CD4-positive, alpha-beta T cell treated with Interleukin-4 for 1 hour (primary cell): ENCODE measurements around the gene UGT3A2.
"Not testable (repeated sequence)": the region's sequence is repeated elsewhere in the genome, so short reads cannot be mapped to it uniquely, and the experiment has no call there.

Experiments
- DNase-seq, 2 donors: peaks; one replicate each; pipeline ENCODE4 v3.0.0-alpha.2; 2020 to 2022

The UGT3A2 gene

DNA sequence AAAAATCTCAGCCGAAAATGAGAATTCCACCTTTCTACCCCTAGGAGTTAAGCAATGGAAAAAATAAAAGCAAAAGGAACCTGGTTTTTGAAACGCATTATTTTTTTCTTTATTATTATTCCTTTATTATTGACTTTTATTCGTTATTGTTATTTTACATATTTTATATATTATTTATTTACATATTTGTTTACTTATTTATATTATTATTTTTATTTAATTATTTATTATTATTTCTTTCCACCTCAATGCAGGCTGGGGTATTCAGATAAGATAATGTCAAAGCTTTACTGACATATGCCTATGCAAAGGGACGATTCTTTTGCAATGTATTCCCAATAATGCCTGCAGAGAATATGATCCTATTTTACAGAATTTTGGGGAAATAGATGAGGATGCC is 16.7 kb downstream of the UGT3A2 start:
- no peak for DNase-seq

DNA sequence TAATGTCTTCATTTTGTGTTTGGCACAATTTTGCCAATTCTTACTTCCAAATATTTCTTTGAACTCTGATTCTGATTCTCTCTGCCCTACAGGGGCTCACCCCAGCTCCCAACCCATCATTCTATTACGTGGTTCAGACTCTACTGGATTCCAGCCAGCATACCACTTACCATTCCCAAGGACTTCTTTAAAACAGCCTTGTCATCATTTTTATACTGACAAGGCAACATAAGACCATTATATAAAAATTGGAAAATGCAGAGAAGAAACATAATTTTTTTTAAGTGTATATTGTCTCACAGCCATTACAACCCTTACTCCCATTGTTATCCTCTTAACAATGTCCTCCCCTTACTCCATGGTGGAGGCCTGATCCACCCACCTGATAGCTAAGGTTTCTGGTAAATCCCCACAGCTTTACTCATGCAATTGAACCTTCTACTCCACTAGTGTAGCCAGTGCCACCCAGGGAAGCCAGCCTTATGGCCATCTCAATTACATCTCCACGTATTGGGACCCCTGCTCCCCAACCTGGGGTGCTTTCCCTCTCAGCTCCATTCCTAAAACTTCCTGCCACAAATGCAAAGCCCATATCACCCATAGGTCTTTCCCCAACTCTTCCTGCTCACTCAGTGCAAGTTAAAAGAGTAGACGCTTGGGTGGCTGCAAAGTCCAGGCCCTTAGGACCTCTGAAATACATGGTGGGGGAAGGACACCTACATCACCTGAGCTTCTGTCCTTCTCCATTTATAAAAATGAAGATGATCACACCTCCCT is 19.1 kb downstream of the UGT3A2 start:
- DNase-seq, result no peak

DNA sequence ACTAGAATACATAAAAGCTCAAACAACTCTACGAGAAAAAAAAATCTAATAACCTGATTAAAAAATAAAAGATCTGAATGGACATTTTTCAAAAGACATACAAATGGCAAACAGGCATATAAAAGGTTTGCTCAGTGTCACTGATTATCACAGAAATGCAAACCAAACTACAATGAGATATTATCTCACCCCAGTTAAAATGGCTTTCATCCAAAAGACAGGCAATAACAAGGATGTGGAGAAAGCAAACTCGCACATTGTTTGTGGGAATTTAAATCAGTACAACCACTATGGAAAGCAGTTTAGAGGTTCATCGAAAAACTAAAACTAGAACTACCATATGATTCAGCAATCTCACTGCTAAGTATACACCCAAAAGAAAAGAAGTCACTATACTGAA is 20.8 kb downstream of the UGT3A2 start:
- DNase-seq, result no peak

DNA sequence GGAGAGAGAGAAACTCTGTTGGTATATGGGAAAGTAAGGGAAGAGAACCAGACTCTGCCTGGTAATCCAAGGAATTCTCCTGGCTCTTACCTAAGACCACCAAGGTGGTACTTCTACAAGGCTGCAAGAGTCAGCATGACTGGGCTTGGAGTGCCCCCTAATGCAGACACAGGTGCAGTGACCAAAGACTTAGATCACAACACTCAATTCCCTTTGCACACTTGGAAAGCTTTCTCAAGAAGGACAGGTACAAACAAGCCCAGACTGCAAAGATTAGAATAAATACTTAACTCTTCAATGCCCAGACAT is 25.2 kb downstream of the UGT3A2 start:
- no peak for DNase-seq

DNA sequence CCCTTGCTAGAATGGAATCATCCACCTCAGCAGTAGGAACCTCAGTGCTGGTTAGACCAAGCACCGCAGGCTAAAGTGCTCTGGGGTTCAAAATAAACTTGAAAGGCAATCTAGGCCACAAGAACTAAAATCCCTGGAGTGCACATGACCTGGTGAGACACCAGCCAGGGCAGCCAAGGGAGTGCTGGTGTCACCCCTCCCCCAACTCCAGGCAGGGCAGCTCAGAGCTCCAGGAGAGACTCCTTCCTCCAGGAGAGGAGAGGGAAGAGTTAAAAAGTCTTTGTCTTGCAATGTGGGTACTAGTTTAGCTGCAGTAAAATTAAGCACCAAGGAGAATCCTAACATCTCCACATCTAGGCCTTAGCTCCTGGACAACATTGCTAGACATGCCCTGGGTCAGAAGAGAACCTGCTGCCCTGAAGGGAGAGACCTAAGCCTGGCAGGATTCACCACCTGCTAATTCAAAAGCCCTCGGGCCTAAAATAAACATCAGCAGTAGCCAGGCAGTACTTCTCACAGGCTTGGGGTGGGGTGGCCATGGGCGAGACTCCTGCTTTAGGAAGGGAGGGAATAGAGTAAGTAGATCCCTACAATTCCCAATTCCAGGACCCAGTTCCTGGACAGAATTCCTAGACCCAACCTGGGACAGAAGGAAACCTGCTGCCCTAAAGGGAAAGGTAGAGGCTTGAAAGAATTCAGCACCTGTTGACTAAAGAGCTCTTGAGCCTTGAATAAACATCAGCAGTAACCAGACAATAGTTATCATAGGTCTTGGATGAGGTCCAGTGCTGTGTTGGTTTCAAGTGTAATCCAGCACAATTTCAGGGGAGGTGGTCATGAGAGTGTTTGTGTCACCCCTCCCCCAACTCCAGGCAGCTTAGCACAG is 25.8 kb downstream of the UGT3A2 start:
- no peak for DNase-seq

DNA sequence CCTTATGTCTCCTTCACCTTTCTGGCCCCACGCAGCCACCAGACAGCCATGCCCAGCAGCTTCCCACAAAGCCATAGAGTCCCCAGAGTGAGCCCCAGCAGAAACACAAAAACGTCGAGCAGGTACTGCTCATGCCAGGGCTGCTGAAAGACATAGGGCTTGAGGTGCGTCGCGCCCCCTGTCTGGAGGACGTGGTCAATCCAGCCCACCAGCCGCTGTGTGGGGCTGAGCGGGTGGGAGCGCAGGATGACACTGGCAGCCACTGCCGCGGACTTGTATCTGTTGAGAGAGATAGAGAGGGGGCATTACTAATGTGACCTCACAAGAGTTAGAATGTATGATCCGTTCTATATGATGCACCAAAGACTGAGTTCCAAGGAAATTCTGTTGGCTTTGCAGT is 31.0 kb downstream of the UGT3A2 start:
- no peak for DNase-seq

DNA sequence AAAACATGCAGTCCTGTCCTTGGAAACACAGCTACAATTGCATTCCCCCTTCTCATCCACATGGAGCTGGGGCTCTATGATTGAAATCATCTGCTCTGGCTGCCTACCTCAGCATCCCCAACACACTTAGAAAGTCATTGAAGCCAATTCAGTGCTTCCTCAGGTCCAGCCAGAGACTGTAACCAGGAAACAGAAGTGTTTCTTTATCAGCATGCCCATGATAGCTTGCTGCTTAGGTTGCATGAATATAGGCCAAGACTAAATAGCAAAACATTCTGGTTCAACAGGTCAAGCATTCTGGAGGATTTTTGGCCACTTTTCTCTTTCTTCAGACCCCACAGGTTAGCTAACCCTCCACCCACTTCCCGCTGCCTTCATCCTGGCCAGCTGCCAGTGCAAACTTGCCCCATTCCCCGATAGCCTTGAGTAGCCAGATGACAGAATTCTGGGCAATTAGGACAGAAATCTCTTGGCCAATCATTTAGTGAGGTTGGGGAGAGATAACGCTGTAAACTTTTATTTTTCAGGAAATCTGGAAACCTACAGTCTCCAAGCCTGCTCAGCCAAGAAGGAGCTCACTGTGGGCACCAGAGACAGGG is 32.0 kb downstream of the UGT3A2 start:
- DNase-seq, result not testable (repeated sequence)

DNA sequence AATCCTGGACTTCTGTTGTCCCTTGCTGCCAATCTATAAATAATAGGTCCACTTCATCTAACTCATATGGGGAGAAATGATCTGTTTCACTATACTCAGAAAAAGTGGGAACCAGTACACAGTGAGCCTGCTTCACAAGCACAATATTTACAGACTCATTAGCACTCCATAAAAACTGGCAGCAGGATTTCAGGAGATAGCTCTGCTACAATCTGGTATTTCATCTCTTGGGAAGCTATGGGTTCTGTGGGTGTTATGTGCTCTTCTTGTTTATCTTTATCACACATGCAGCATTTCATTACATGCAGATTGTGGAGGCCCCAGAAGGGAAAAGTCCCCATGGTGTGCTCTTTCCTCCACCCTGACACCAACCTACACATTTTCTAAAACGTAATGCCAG is 33.2 kb downstream of the UGT3A2 start:
- DNase-seq, result no peak

DNA sequence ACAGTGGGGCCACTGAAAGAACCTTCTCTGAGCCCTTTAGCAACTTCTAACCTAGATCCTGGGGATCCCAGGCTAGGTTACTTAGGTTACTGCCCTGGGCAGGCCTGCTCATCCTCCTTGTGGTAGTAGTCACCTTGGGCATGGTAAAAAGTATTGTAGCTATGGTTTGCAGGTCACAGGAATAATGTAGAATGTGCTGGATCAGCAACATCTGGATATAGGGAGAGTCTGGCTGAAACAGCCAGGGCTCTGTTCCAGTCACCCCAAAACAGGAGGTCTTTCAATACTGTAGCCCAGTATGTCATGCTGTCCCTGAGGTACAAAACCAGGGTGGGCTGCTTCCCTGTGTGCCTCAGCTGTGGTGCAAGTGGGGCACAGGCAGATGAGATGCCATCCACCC is 33.6 kb downstream of the UGT3A2 start:
- no peak for DNase-seq

DNA sequence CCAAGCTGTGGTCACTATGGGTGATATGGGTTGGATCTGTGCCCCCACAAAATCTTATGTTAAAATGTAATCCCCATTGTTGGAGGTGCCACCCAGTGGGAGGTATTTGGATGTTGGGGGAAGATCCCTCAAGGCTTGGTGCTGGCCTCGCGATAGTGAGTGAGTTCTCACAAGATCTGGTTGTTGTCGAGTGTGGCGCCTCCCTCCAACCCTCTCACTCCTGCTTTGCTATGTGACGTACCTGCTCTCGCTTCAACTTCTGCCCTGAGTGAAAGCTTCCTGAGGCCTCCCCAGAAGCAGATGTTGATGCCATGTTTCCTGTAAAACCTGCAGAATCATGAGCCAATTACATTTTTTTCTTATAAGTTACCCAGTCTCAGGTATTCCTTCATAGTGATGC is 35.5 kb downstream of the UGT3A2 start:
- DNase-seq, result no peak

DNA sequence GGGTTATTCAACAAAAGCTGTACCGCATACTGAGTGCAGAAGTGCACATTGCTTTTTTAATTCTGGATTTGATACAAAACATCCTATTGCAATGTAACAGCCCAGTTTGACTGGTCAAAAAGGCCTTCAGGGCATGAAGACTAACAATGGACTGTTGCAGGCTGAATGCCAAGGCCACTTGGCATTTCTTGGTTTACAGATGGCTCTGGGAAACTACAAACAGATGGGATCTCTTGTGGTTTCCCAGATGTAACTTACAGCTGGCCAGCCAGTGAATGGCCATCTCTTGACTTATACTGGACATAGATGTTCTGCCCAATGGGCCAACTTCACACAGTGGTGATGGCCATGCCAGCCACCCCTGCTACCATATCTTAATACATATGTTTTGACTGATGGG is 36.8 kb downstream of the UGT3A2 start:
- no peak for DNase-seq

DNA sequence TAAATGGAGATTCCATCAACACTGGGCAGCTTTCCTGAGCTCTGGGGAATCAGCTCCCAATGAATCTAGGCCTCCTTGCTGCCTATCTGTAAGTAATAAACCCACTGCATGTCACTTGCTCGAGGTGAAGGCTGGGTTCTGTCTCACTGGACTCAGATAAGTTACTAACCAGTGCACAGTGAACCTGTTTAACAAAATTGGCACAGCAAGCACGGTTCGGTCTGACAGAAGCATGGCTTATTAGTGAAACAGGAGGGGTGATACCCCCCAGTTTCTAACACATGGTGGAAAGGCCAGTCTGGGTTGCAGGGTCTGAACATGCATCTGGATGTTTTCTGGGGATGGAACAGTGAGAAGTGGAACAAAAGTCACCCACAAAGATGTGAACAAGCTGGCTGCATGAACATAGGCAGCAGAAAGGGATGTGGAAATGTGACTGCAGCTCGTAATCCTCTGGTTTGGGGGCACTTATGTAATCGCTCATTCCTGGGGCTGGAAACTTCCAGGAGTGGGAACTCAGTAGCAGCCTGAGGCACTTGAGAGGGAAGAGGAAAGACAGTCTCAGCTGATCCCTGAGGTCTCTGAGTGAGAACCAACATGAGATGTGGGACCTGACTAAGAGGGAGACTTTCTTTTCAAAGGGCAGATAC is 37.7 kb downstream of the UGT3A2 start:
- no peak for DNase-seq

DNA sequence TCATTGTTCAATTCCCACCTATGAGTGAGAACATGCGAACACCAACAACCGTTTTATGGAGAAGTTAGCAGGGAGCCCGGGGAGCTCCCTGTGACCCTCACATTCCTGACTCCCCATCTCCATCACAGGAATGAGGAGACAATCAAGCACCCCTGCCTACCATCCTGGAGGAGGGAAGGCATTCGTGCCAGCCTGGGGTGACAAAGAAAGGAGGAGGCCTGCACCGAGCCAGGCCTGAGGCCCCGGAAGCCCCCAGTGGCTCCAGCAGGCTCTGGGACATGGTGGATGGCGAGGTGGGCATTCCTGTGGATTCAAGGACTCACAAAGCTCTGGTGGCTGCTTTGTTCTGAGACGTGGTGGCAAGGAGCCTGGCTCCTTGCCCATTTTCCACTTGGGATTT is 39.0 kb downstream of the UGT3A2 start:
- no peak for DNase-seq

DNA sequence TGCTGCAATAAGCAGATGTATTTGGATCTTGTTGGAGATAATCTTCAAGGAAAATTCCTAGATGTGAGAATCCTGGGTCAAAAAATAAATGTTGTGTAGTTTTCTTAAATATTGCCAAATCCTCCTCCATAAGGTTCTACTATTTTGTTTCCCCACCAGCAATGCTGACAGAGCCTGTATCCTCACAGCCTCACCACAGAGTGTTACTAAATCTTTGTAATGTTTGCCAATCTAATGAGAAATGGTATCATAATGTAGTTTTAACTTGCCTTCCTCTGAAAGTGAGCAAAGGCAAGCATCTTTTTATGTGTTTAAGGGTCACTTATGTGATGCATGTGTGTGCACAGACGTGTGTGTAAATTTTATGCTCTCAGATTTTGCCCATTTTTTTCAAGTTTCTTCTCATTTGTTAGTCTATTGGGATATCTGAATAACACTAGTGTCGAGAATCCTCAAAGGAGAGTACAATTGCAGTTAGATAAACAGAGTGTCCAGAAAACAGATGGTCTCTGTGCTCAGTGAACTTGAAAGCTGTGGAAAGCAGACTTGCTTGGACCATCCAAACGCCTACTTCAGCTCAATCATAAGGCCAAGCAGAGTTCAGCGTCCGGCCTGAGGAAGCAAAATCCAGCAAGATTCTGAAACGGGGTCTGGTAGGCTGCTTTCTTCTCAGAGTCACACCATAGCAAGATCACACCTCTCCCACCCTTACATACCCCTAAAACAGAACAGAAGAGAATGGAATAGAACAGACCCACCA is 39.8 kb downstream of the UGT3A2 start:
- DNase-seq, result no peak

DNA sequence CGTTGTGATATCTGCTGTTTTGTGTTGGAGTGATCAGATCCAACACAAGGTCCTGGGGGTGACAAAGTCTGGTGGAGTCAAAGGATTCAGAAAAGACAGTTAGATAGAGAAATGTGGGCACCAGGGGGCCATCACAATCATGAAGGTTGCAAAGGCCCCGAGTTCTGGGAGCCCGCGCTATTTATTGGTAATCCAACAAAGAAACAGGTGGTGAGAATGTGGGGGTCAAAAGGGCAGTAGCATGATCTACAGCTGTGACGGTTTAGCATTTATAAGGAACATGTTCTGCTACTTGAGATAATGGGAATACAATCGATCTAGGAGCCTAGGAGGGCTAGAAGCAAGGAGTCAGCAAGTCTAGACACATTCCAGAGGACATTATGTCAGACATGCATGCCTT is 44.4 kb downstream of the UGT3A2 start:
- DNase-seq, result not testable (repeated sequence)

DNA sequence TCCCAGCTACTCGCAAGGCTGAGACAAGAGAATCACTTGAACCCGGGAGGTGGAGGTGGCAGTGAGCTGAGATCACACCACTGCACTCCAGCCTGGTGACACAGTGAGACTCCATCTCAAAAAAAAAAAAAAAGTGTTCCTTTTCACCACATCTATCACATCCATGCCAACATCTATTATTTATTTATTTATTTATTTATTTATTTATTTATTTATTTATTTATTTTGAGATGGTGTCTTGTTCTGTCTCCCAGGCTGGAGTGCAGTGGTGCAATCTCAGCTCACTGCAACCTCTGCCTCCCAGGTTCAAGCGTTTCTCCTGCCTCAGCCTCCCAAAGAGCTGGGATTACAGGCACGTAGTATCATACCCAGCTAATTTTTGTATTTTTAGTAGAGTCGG is 47.1 kb downstream of the UGT3A2 start:
- DNase-seq, result not testable (repeated sequence)

DNA sequence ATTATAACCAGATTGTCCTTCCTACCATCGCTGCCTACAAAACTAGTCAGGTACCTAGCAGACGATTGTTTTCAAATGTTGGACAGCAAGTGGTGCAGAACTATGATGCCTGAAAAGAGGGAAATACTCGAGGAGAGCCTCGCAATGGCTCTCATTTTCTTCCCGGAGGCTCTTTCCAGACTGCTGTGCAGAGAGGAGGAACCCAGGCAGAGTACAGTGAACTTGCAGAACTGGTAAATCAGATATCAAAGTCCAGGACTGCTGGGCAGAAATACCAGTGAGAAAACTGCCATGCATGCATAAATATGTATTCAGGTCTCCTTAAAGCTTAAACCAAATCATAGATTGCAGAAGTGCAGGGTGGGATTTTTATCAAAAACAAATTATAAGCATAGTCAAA is 49.1 kb downstream of the UGT3A2 start:
- DNase-seq, result no peak

DNA sequence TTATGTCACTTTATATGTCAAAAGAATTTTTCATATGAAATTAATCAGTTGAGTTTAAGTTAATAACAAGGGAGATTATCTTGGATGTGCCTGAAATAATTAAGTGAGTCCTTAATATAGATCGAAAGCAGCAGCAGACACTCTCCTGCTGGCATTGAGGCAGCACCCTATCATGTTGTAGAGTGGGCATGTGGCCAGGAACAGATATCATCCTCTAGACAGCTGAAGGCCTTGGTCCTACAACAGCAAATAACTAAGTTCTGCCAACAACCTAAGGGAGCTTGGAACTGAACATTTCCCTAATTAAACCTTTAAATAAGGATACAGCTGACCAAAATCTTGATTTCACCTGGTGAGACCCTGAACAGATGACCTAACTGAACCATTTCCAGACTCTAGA is 49.7 kb downstream of the UGT3A2 start:
- DNase-seq, result no peak

DNA sequence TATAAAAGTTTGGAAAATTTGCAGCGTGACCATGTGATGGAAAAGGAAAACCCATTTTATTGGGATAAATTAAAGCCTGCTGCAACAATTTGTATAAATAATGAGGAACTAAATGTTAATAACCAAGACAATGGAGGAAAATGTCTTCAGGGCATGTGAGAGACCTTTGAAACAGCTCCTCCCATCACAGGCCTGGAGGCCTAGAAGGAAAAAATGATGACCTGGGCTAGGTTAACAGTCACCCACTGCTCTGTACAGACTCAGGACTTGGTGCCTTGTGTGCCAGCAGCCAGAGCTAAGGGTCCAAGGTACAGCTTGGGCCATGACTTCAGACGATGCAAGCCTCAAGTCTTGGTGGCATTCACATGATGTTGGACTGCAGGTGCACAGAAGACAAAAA is 53.5 kb downstream of the UGT3A2 start:
- no peak for DNase-seq

DNA sequence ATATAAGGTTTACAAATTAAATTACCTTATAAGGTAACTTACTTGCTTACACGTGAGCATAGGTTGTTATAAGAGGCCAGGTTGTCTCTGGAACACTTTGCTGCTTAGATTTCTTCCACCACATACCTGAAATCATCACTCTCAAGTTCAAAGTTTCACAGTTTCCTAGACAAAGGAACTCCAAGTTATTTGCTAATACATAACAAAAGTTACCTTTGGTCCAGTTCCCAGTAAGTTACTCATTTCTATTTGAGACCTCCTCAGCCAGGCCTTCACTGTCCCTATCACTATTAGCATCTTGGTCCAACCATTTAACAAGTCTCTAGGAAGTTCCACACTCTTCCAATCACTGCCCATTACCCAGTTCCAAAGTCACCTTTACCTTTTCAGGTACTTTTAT is 57.0 kb downstream of the UGT3A2 start:
- DNase-seq, result no peak

DNA sequence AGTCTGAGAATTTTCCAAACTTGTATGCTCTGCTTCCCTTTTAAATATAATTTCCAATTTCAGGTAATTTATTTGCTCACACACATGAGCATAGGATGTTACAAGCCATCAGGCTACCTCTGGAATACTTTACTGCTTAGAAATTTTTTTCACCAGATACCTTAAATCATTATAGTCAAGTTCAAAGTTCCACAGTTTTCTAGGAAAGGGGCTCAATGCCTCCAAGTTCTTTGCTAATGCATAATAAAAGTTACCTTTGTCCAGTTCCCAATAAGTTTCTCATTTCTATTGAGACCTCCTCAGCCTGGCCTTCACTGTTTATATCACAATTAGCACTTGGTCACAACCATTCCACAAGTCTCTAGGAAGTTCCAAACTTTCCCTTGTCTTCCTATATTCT is 59.3 kb downstream of the UGT3A2 start:
- no peak for DNase-seq

DNA sequence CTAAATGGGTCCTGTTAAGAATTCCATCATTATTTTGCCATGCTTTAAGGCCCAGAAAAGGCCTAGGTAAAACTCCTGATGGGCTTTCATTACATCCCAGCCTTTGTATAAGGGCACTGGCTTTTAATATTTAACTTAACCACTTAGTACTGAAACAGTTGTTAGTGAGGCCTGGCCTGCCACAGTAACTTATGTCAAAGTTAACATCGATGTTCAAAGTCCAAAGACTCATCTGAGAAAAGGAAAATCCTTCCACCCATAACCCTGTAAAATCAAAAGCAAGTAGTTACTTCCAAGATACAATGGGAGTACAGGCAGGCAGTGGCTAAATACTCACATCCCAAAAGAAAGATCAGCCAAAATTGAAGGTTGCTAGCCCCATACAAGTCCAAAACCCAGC is 60.5 kb downstream of the UGT3A2 start:
- no peak for DNase-seq

DNA sequence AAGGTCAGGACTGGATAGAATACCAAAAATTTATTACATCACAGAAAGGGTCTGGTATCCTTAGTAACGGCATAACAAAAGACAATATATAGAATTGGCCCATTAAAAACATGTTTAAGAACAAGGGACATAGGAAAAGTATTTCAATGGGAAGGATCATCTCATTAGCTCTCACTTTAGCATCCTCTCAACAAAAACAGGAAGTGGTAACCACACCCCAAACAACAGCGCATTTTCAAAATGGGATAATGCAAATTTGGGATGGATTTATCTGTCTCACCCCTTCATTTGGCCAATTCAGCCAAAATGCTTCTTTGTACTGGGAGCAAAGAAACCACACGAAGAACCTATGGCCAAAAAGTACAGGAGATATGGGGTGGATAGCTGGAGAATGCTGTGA is 65.7 kb downstream of the UGT3A2 start:
- no peak for DNase-seq
